Mesodermal cell (in vitro differentiated cells): Measurements from ENCODE around the gene CACNB1.
A peak's percentile ranks its signal among the peaks of the same experiment; 100 is the strongest.

Experiments
- H3K27ac ChIP-seq: 2 replicates; pipeline ENCODE4 v1.7.0; 2013; ENCODE audit warnings: mild to moderate bottlenecking, low read depth, low read length, moderate library complexity; ENCODE audit not compliant: severe bottlenecking
- H3K36me3 ChIP-seq: 2 replicates; pipeline ENCODE4 v1.7.1; 2013; ENCODE audit warnings: mild to moderate bottlenecking, low read length, moderate library complexity; ENCODE audit not compliant: control insufficient read depth, insufficient read depth
- H3K4me1 ChIP-seq: one replicate; pipeline ENCODE4 v1.7.1; 2013; ENCODE audit warnings: mild to moderate bottlenecking, low read length; ENCODE audit not compliant: insufficient read depth, control insufficient read depth, poor library complexity, severe bottlenecking
- H3K4me3 ChIP-seq: 2 replicates; pipeline ENCODE4 v1.7.0; 2013; ENCODE audit warnings: low read length, control low read depth, mild to moderate bottlenecking; ENCODE audit not compliant: insufficient read depth, poor library complexity, severe bottlenecking; ENCODE audit errors: extremely low read depth
- H3K9me3 ChIP-seq: 2 replicates; pipeline ENCODE4 v1.7.1; 2013; ENCODE audit warnings: mild to moderate bottlenecking, low read length, moderate library complexity; ENCODE audit not compliant: control insufficient read depth
- WGBS, 2 experiments: methylation state at CpG; one replicate each; pipeline ENCODE4 v1.1.5; 2013; ENCODE audit warnings: missing lambda C conversion rate in 2 of 2; ENCODE audit not compliant: insufficient coverage in 2 of 2; 5-methylcytosine and 5-hydroxymethylcytosine counted together

The CACNB1 gene

DNA sequence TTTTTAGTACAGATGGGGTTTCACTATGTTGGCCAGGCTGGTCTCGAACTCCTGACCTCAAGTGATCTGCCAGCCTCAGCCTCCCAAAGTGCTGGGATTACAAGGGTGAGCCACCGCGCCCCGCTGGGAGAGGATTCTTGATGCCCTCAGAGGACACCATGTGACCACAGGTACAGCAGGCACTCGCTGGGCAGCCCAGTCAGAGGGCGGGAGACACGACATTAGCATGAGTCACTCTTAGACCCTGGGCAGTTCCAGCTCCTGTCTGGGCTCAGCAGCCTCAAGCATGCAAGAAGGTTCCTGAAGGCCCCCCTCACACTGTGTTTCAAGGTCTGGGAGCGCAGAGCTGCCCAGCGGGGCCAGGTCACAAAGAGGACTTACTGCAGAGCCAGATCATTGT, 16.4 kb upstream of the CACNB1 start:
- H3K36me3 ChIP-seq, result no peaks in the 10 kb centered on the region
- no peak overlapping the region for H3K27ac ChIP-seq
- H3K4me1 ChIP-seq, result peaks cover 9% of the 10 kb centered on the region
- H3K9me3 ChIP-seq, result no peaks in the 10 kb centered on the region
- no peak overlapping the region for H3K4me3 ChIP-seq
- WGBS, 2 experiments, result 72 to 74% methylated on average over 6 to 9 of the region's 9 CpGs

DNA sequence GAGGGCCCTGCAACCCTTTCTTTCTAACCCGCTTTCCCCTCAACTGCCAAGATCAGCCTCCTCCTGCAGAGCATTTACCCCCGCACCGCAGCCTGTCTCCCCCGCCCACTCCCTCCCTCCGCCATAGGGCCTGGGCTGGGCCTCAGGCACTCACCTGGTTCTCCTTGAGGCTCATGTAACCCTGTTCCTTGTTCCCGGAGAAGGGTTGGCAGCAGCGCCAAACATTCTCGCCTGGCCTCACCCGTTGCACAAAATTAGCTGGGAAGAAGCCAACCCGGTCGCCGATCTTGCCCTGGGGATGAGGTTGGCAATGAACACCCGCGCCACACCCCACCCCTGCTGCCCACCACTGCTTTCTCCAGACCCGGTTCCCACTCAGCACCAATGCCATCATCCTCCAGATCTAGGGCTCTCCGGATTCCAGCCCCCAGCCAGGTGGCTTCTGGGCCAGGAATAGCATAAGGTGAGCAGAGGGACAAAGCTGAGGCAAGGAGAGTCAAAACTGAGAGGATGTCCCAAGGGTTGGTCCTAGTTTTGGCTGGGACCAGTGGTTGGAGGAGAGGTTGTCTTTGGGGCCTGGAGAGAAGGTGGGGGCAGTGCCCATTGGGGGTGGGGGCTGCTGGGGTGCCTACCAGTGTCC, 15.5 kb upstream of the CACNB1 start:
- Histone ChIP-seq H3K27ac (no peak overlapping the region), H3K4me1 (peaks cover 9% of the 10 kb centered on the region), H3K9me3 (no peaks in the 10 kb centered on the region), H3K36me3 (no peaks in the 10 kb centered on the region), H3K4me3 (no peak overlapping the region)
- WGBS, 2 experiments, result 79% methylated on average over 12 to 14 of the region's 16 CpGs

DNA sequence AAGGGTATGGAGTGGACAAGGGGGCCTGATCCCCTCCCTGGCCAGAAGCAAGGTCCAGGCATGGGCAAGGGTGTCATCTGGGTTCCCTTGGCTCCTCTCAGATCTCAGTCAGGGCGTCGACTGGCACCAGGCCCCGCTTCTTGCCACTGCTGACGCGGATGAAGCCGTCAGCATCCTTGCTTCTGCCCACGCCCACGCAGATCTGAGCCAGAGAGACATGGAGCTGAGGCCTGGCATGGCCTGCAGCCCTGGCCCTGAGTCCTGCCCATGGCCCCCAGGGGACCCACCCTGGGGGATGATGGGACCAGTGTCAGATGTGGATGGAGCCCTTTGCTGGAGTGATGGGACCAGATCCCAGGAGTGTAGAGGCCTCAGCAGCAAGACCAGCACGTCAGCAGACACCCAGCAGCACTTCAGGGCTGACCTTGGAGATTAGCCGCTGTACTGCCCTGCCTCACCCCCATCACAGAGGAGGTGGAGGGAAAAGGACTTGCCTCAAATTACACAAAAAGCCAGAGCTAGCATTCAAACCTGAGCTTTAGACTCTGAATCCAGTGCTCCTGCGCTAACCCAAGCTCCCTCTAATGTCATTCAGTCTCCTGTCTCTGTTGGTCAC, 14.8 kb upstream of the CACNB1 start:
- H3K4me3 ChIP-seq, result no peak overlapping the region

DNA sequence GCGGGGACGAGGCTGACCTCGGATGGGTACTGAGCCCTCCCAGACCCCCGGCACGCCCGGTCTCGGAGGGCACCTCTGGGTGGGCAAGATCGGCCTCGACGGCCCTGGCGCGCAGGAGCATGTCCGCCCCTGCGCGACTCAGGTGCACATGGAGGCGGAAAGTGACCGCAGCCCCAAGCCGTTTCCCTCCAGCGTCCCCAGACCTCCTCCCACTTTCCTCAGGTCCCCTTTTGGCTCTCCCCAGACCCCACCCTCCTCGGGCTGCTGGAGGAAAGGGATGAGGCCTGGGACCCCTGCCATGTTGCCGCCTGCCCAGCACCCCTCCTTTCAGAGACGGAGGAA, 12.6 kb upstream of the CACNB1 start:
- H3K27ac ChIP-seq, result no peak overlapping the region
- H3K9me3 ChIP-seq, result no peaks in the 10 kb centered on the region
- peak overlapping the region; percentile 8 for H3K4me3 ChIP-seq
- H3K4me1 ChIP-seq, result peaks cover 9% of the 10 kb centered on the region
- 24 to 27% methylated on average over 11 to 20 of the region's 22 CpGs for WGBS, 2 experiments
- H3K36me3 ChIP-seq, result peaks cover 3% of the 10 kb centered on the region

More for the DNA sequence above, 14.8 kb upstream of the CACNB1 start:
- no peaks in the 10 kb centered on the region for H3K36me3 ChIP-seq
- peaks cover 9% of the 10 kb centered on the region for H3K4me1 ChIP-seq
- no peaks in the 10 kb centered on the region for H3K9me3 ChIP-seq
- 89 to 92% methylated on average over 10 to 11 of the region's 11 CpGs for WGBS, 2 experiments
- H3K27ac ChIP-seq, result no peak overlapping the region

DNA sequence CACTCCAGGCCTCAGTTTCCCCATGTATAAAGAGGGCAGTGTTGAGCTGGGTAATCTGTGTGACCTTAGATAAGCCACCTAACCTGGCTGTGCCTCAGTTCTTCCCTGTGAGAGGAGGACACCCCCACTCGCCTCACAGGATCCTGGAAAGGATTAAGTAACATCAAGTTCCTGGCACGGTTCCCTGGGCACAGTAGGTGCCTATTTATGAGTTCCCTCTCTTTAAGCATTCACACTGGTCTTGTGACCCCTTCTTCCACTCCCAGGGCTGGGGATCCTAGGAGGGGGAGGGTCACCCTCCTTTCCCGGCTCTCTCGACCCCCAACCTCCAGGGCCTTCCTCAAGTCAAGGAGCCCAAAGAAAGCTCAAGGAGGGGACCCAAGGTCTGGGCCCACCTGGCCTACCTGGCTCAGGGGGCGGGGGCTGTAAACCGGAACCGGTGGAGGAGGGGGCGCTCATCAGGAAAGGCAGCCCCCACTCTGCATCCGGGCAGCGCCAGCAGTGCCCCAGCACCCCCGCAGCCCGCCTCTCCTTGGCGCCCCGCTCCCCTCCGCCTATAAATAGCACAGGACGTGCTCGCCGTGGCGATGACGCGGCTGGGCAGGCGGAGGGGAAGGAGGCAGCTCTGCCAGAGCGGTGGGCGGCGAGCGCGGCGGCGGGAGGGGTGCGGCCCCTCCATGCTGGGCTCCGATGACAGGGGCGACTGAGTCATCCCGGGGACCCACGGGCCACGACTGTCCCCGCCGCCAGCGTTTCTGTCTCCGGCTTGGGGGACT, 12.0 kb upstream of the CACNB1 start:
- Histone ChIP-seq H3K4me3 (peak overlapping the region; percentile 8), H3K27ac (no peak overlapping the region)

DNA sequence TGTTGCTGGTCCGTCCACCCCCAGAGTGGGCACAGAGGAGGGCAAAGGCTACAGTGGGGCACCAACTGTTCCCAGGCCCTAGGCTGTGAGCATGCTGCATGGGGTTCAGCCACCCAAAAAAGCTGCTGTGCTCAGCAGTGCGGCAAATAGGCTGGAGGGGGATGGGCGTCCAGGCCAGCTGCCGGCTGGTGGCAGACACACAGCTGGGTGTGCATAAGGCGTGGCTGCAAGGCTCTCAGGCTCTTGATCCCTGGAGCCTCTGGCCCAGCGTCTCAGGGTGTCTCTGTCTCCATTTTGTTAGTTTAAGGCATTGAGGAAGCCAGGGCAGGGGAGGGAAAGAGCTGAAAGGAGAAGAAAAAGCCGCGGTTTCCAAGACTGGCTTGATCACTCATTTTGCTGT, 11.4 kb upstream of the CACNB1 start:
- Histone ChIP-seq H3K4me1 (peaks cover 9% of the 10 kb centered on the region), H3K36me3 (peaks cover 15% of the 10 kb centered on the region), H3K27ac (no peak overlapping the region), H3K9me3 (no peaks in the 10 kb centered on the region), H3K4me3 (no peak overlapping the region)
- WGBS, 2 experiments, result 74 to 76% methylated on average over 4 to 8 of the region's 8 CpGs

More for the DNA sequence above, 12.0 kb upstream of the CACNB1 start:
- H3K36me3 ChIP-seq, result peaks cover 8% of the 10 kb centered on the region
- WGBS, 2 experiments, result 11 to 13% methylated on average over 28 to 32 of the region's 39 CpGs
- H3K4me1 ChIP-seq, result peaks cover 9% of the 10 kb centered on the region
- no peaks in the 10 kb centered on the region for H3K9me3 ChIP-seq

DNA sequence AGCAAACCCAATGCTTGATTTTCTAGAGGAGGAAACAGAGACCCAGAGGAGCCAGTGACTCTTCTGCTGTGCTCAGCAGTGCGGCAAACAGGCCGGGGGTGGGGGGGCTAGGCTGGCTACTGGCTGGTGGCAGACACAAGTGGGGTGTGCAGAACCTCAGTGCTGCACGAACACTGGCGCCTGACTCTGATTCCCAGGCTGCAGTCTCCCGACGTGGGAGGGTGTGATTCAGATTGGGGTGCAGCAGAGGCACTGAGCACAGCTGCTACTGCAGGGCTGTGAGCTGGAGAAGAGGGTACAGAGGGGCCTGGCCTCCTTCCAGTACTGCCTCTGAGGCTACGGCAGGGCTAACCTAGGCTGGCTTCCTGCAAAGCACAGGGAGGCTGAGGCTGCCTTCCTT, 10.7 kb upstream of the CACNB1 start:
- H3K4me3 ChIP-seq, result no peak overlapping the region
- WGBS, 2 experiments, result 79 to 85% methylated on average over 4 to 6 of the region's 7 CpGs

DNA sequence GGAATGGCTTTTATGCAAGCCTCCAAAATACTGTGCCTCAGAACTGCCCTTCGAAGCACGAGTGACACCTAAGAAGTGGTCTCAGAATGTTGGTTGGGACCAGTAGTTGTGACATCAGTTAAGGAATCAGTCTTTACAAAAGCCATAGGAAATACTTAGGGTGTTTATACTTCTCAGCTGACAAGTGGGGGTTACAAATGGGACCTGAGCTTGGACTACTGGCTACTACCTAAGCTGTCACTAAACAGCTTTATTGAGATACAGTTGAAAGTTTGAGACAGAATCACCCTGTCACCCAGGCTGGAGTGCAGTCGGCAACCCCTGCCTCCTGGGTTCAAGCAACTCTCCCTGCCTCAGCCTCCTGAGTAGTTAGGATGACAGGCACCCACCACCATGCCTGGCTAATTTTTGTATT, 7.7 kb upstream of the CACNB1 start:
- H3K9me3 ChIP-seq, result no peaks in the 10 kb centered on the region
- 94 to 100% methylated on average over 2 to 3 of the region's 3 CpGs for WGBS, 2 experiments
- H3K36me3 ChIP-seq, result peaks cover 46% of the 10 kb centered on the region
- peaks cover 13% of the 10 kb centered on the region for H3K4me1 ChIP-seq
- no peak overlapping the region for H3K4me3 ChIP-seq
- no peak overlapping the region for H3K27ac ChIP-seq

More for the DNA sequence above, 10.7 kb upstream of the CACNB1 start:
- H3K36me3 ChIP-seq, result peaks cover 22% of the 10 kb centered on the region
- no peaks in the 10 kb centered on the region for H3K9me3 ChIP-seq
- H3K27ac ChIP-seq, result no peak overlapping the region
- peaks cover 9% of the 10 kb centered on the region for H3K4me1 ChIP-seq

DNA sequence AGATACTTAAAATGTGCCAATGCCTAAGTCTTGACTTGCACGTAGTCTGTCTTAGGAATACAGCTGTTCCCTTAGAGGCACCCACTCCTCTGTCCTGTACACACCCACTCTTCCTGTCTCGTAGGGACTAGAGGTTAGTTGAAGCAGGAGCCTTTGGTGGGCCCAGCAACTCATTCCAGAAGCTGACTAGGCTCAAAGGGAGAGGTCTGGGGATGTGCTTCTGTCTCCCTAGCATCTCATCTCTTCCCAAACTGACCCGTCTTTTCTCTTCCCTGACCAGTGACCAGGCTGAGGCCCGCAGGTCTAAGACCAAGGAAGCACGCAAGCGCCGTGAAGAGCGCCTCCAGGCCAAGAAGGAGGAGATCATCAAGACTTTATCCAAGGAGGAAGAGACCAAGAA, 6.8 kb upstream of the CACNB1 start:
- WGBS, 2 experiments, result 100% methylated on average over 1 to 2 of the region's 8 CpGs
- Histone ChIP-seq H3K4me3 (no peak overlapping the region), H3K36me3 (peaks cover 46% of the 10 kb centered on the region), H3K4me1 (peaks cover 8% of the 10 kb centered on the region), H3K27ac (no peak overlapping the region), H3K9me3 (no peaks in the 10 kb centered on the region)

DNA sequence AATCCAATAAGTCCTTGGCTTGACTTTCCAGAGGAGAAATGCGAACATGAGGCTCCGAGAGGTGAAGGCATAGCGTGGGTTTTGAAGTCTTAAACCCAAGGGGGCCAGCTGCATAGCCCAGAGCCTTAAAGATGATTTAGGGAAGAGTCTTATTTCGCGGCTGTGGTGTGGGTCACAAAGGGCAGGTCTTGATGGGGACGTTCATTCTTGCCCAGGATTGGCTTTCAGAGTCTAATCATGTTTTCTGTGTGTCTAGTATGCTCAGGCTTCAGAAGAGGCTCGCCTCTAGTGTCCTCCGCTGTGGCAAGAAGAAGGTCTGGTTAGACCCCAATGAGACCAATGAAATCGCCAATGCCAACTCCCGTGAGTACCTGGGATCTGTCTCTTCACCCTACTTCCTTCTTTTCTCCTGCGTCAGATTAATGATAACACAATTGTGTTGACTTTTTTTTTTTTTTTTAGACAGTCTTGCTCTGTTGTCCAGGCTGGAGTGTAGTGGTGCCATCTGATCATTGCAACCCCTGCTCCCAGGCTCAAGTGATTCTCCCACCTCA, 3.6 kb upstream of the CACNB1 start:
- peaks cover 46% of the 10 kb centered on the region for H3K36me3 ChIP-seq
- H3K9me3 ChIP-seq, result no peaks in the 10 kb centered on the region
- peak overlapping the region; percentile 99 for H3K27ac ChIP-seq
- peaks cover 11% of the 10 kb centered on the region for H3K4me1 ChIP-seq
- WGBS, 2 experiments, result 35 to 43% methylated on average over 6 to 9 of the region's 11 CpGs
- H3K4me3 ChIP-seq, result peak overlapping the region; percentile 94
